Measurements from ENCODE around the gene HPSE.

DNA sequence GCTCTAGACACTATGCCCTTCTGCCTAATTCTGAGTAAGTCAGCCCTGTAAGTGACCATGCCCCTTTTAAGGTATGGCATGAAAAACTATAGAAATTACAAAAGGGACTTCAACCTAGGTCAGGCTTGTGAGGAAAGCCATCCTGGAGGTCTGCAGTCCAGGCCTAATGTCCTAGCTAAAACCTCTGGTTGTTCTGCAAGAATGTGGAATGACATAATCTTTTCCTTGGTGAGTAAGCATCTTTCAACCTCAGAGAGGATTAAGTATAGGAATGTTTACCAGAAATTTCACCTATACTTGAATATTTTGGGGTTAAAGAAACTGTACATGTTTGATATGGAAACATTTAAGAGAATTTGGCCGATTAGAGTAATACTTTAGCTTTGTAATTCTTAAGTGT lies 23.8 kb upstream of the HPSE start:
- TF ChIP-seq, protein P1, sequence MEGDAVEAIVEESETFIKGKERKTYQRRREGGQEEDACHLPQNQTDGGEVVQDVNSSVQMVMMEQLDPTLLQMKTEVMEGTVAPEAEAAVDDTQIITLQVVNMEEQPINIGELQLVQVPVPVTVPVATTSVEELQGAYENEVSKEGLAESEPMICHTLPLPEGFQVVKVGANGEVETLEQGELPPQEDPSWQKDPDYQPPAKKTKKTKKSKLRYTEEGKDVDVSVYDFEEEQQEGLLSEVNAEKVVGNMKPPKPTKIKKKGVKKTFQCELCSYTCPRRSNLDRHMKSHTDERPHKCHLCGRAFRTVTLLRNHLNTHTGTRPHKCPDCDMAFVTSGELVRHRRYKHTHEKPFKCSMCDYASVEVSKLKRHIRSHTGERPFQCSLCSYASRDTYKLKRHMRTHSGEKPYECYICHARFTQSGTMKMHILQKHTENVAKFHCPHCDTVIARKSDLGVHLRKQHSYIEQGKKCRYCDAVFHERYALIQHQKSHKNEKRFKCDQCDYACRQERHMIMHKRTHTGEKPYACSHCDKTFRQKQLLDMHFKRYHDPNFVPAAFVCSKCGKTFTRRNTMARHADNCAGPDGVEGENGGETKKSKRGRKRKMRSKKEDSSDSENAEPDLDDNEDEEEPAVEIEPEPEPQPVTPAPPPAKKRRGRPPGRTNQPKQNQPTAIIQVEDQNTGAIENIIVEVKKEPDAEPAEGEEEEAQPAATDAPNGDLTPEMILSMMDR (IDR thresholded peaks at IDR 0.05; ENCODE audit: poor library complexity): no peak
- TF ChIP-seq EZH2 (IDR thresholded peaks at IDR 0.05; ENCODE audit: borderline replicate concordance): no peak
- no peak for TF ChIP-seq EZH2phosphoT487 (IDR thresholded peaks at IDR 0.05; ENCODE audit: low read depth, severe bottlenecking, unreplicated experiment)

Data from hepatocyte (in vitro differentiated cells).